Adipose tissue (tissue), 3 donors: Measurements from ENCODE around the gene GALNT9. TPM values are rescaled to one million over a fixed set of nuclear protein-coding genes. Genes with fewer than 3 reads are reported as not detected.
"Not testable (repeated sequence)": the region's sequence is repeated elsewhere in the genome, so short reads cannot be mapped to it uniquely, and the experiment has no call there.

Source experiments
- H3K27ac ChIP-seq: one replicate; pipeline ENCODE4 v1.5.1; 2013; ENCODE audit warnings: low read depth, low read length
- WGBS, 3 donors: extraction: QIAGEN DNeasy Blood & Tissue Kit; methylation state at CpG; one replicate each; pipeline ENCODE4 v1.1.7; 2013; 5-methylcytosine and 5-hydroxymethylcytosine counted together
- polyA plus RNA-seq, 3 donors: library from polyadenylated mRNA; stranded (reverse); fragments of 200-250 nt; gene quantifications; one replicate each; pipeline ENCODE4 v1.2.3, GENCODE V29; 2013
- donor health status: healthy with polysubstance abuse.
- donor health status: Bipolar disorder and iron deficiency.
- donor health status: healthy.

The GALNT9 gene
- polyA plus RNA-seq, 3 donors: 0.03 to 1.1 (median 1.0) TPM

- 37 to 54% (median 39%) methylated on average over 3 to 4 of the region's 5 CpGs for WGBS, 3 donors
- H3K27ac ChIP-seq: not testable (repeated sequence)
Measured at GRCh38 chr12:132252981-132253380, 76.4 kb downstream of the GALNT9 start.

GRCh38 chr12:132251741-132252490 is 77.5 kb downstream of the GALNT9 start:
- H3K27ac ChIP-seq: no peak overlapping the region
- WGBS, 3 donors: 80 to 90% (median 86%) methylated on average over 21 of the region's 21 CpGs

- WGBS, 3 donors: 80 to 85% (median 80%) methylated on average over 18 of the region's 18 CpGs
- H3K27ac ChIP-seq: no peak overlapping the region
Measured at GRCh38 chr12:132251310-132251709, 78.1 kb downstream of the GALNT9 start.

GRCh38 chr12:132250707-132251106 is 78.7 kb downstream of the GALNT9 start:
- WGBS, 3 donors: 87 to 93% (median 89%) methylated on average over 33 of the region's 33 CpGs
- no peak overlapping the region for H3K27ac ChIP-seq

- no peak overlapping the region for H3K27ac ChIP-seq
- 78 to 89% (median 84%) methylated on average over 37 to 39 of the region's 39 CpGs for WGBS, 3 donors
Measured at GRCh38 chr12:132249689-132250478, 79.5 kb downstream of the GALNT9 start.

GRCh38 chr12:132248453-132249167 is 80.8 kb downstream of the GALNT9 start:
- WGBS, 3 donors: 54 to 64% (median 61%) methylated on average over 16 of the region's 16 CpGs
- no peak overlapping the region for H3K27ac ChIP-seq

GRCh38 chr12:132247718-132248452 is 81.5 kb downstream of the GALNT9 start:
- 90 to 93% (median 93%) methylated on average over 35 of the region's 35 CpGs for WGBS, 3 donors
- no peak overlapping the region for H3K27ac ChIP-seq

GRCh38 chr12:132246997-132247717 is 82.2 kb downstream of the GALNT9 start:
- H3K27ac ChIP-seq: no peak overlapping the region

GRCh38 chr12:132245521-132246101 is 83.8 kb downstream of the GALNT9 start:
- WGBS, 3 donors: 79 to 84% (median 79%) methylated on average over 24 to 28 of the region's 28 CpGs
- no peak overlapping the region for H3K27ac ChIP-seq

More at GRCh38 chr12:132246997-132247717, 82.2 kb downstream of the GALNT9 start:
- 85 to 92% (median 85%) methylated on average over 25 to 27 of the region's 27 CpGs for WGBS, 3 donors

- 64 to 81% (median 77%) methylated on average over 19 to 22 of the region's 22 CpGs for WGBS, 3 donors
Measured at GRCh38 chr12:132244724-132245295, 84.6 kb downstream of the GALNT9 start.

GRCh38 chr12:132243596-132244310 is 85.6 kb downstream of the GALNT9 start:
- WGBS, 3 donors: 48 to 63% (median 52%) methylated on average over 27 to 29 of the region's 29 CpGs
- no peak overlapping the region for H3K27ac ChIP-seq

More at GRCh38 chr12:132244724-132245295, 84.6 kb downstream of the GALNT9 start:
- no peak overlapping the region for H3K27ac ChIP-seq

GRCh38 chr12:132243171-132243570 is 86.2 kb downstream of the GALNT9 start:
- not testable (repeated sequence) for H3K27ac ChIP-seq
- 52 to 68% (median 65%) methylated on average over 15 of the region's 15 CpGs for WGBS, 3 donors

GRCh38 chr12:132240669-132241007 is 88.8 kb downstream of the GALNT9 start:
- H3K27ac ChIP-seq: not testable (repeated sequence)
- 50 to 77% (median 62%) methylated on average over 7 of the region's 7 CpGs for WGBS, 3 donors

- H3K27ac ChIP-seq: no peak overlapping the region
- 70 to 74% (median 74%) methylated on average over 32 of the region's 32 CpGs for WGBS, 3 donors
Measured at GRCh38 chr12:132239796-132240668, 89.4 kb downstream of the GALNT9 start.

GRCh38 chr12:132239392-132239791 is 90.0 kb downstream of the GALNT9 start:
- H3K27ac ChIP-seq: no peak overlapping the region

- H3K27ac ChIP-seq: no peak overlapping the region
- WGBS, 3 donors: 56 to 70% (median 66%) methylated on average over 5 of the region's 5 CpGs
Measured at GRCh38 chr12:132238884-132239283, 90.5 kb downstream of the GALNT9 start.
